ENCODE measurements around the gene KIAA1671. TPM values are rescaled to one million over a fixed set of nuclear protein-coding genes. Genes with fewer than 3 reads are reported as not detected.

The KIAA1671 gene
- polyA plus RNA-seq, 1 donor from 2014 or later: 3.0 TPM

DNA sequence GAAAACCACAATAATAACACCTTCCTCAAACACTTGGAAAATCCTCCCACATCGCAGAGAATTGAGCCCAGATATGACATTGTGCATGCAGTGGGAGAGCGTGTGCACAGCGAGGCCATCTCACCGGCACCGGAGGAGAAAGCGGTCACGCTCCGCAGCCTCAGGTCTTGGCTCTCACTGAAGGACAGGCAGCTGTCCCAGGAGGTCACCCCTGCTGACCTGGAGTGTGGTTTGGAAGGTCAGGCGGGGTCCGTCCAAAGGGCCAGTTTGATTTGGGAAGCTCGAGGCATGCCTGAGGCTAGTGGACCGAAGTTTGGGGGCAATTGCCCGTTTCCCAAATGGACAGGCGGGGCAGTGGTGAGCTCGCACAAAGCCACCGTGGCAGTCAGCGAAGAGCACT lies 86.7 kb downstream of the KIAA1671 start:
- no peak overlapping the region for H3K4me2 ChIP-seq (ENCODE audit: low read length)
- TF ChIP-seq SMC3 (conservative IDR thresholded peaks at IDR 0.05; ENCODE audit: poor library complexity): no peak
- no peak for TF ChIP-seq TAF1 (IDR thresholded peaks at IDR 0.05; ENCODE audit: low read depth)
- no peaks in the 10 kb centered on the region for H3K27me3 ChIP-seq (ENCODE audit: insufficient read depth, low read depth, low read length)
- H3K4me3 ChIP-seq (ENCODE audit: low read length): no peak overlapping the region
- no peaks in the 10 kb centered on the region for H3K9me2 ChIP-seq (ENCODE audit: insufficient read depth, low read length)
- no peak overlapping the region for H3K27ac ChIP-seq (ENCODE audit: low read length)
- H3K9ac ChIP-seq (ENCODE audit: low read length): no peak overlapping the region
- no peaks in the 10 kb centered on the region for H4K20me1 ChIP-seq (ENCODE audit: insufficient read depth)
- no peak overlapping the region for H2AFZ ChIP-seq (ENCODE audit: low read depth, low read length)
- H3K79me2 ChIP-seq (replicated peaks; ENCODE audit: insufficient read depth, low read length): no peaks in the 10 kb centered on the region
- H3F3A ChIP-seq (ENCODE audit: insufficient read depth, low read length, poor library complexity, severe bottlenecking): no peaks in the 10 kb centered on the region
- no peaks in the 10 kb centered on the region for H3K36me3 ChIP-seq (ENCODE audit: insufficient read depth, low read length)
- H3K9me3 ChIP-seq (ENCODE audit: low read length): no peaks in the 10 kb centered on the region

- H3K4me3 ChIP-seq (ENCODE audit: low read length): no peak overlapping the region
- no peaks in the 10 kb centered on the region for H3K79me2 ChIP-seq (replicated peaks; ENCODE audit: insufficient read depth, low read length)
- H3K9me3 ChIP-seq (ENCODE audit: low read length): no peaks in the 10 kb centered on the region
These were observed 87.2 kb downstream of the KIAA1671 start for GRCh38 chr22:25039754-25040153.

DNA sequence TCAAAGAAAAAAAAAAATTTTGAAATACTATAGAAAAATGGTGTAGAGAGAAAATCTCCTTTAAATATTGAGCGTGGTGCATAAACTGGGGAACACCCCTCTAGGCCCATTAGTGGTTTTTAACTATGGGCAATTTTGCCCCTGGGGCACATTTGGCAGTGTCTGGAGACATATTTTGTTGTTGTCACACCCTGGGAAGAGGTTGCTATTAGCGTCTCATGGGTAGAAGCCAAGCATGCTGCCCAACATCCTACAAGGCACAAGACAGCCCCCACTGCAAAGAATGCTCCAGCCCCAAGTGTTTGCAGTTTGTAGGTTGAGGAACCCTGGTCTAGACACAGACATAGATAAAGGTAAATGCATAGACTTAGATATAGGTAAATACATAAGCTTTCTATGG lies 92.6 kb downstream of the KIAA1671 start:
- Histone ChIP-seq H3K4me3 (ENCODE audit: low read length) (no peak overlapping the region), H3K27ac (ENCODE audit: low read length) (no peak overlapping the region), H4K20me1 (ENCODE audit: insufficient read depth) (no peaks in the 10 kb centered on the region), H3F3A (ENCODE audit: insufficient read depth, low read length, poor library complexity, severe bottlenecking) (no peaks in the 10 kb centered on the region), H3K36me3 (ENCODE audit: insufficient read depth, low read length) (no peaks in the 10 kb centered on the region), H2AFZ (ENCODE audit: low read depth, low read length) (no peak overlapping the region), H3K9me2 (ENCODE audit: insufficient read depth, low read length) (no peaks in the 10 kb centered on the region), H3K79me2 (replicated peaks; ENCODE audit: insufficient read depth, low read length) (no peaks in the 10 kb centered on the region), H3K9me3 (ENCODE audit: low read length) (no peaks in the 10 kb centered on the region), H3K9ac (ENCODE audit: low read length) (no peak overlapping the region), H3K27me3 (ENCODE audit: insufficient read depth, low read depth, low read length) (no peaks in the 10 kb centered on the region), H3K4me2 (ENCODE audit: low read length) (no peak overlapping the region)
- TF ChIP-seq MXI1 (conservative IDR thresholded peaks at IDR 0.05; ENCODE audit: poor library complexity, severe bottlenecking) (no peak), EP300 (conservative IDR thresholded peaks at IDR 0.05; ENCODE audit: poor library complexity, severe bottlenecking) (no peak), TAF1 (IDR thresholded peaks at IDR 0.05; ENCODE audit: low read depth) (no peak), POLR2AphosphoS5 (IDR thresholded peaks at IDR 0.05) (no peak), RAD21 (conservative IDR thresholded peaks at IDR 0.05) (no peak), EZH2 (IDR thresholded peaks at IDR 0.05; ENCODE audit: borderline replicate concordance, insufficient read depth, low read length, poor library complexity, severe bottlenecking) (no peak), SMC3 (conservative IDR thresholded peaks at IDR 0.05; ENCODE audit: poor library complexity) (no peak)
- TF ChIP-seq, protein P1, sequence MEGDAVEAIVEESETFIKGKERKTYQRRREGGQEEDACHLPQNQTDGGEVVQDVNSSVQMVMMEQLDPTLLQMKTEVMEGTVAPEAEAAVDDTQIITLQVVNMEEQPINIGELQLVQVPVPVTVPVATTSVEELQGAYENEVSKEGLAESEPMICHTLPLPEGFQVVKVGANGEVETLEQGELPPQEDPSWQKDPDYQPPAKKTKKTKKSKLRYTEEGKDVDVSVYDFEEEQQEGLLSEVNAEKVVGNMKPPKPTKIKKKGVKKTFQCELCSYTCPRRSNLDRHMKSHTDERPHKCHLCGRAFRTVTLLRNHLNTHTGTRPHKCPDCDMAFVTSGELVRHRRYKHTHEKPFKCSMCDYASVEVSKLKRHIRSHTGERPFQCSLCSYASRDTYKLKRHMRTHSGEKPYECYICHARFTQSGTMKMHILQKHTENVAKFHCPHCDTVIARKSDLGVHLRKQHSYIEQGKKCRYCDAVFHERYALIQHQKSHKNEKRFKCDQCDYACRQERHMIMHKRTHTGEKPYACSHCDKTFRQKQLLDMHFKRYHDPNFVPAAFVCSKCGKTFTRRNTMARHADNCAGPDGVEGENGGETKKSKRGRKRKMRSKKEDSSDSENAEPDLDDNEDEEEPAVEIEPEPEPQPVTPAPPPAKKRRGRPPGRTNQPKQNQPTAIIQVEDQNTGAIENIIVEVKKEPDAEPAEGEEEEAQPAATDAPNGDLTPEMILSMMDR (IDR thresholded peaks at IDR 0.05; ENCODE audit: poor library complexity, severe bottlenecking): no peak
- TF ChIP-seq, protein P2, sequence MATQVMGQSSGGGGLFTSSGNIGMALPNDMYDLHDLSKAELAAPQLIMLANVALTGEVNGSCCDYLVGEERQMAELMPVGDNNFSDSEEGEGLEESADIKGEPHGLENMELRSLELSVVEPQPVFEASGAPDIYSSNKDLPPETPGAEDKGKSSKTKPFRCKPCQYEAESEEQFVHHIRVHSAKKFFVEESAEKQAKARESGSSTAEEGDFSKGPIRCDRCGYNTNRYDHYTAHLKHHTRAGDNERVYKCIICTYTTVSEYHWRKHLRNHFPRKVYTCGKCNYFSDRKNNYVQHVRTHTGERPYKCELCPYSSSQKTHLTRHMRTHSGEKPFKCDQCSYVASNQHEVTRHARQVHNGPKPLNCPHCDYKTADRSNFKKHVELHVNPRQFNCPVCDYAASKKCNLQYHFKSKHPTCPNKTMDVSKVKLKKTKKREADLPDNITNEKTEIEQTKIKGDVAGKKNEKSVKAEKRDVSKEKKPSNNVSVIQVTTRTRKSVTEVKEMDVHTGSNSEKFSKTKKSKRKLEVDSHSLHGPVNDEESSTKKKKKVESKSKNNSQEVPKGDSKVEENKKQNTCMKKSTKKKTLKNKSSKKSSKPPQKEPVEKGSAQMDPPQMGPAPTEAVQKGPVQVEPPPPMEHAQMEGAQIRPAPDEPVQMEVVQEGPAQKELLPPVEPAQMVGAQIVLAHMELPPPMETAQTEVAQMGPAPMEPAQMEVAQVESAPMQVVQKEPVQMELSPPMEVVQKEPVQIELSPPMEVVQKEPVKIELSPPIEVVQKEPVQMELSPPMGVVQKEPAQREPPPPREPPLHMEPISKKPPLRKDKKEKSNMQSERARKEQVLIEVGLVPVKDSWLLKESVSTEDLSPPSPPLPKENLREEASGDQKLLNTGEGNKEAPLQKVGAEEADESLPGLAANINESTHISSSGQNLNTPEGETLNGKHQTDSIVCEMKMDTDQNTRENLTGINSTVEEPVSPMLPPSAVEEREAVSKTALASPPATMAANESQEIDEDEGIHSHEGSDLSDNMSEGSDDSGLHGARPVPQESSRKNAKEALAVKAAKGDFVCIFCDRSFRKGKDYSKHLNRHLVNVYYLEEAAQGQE (IDR thresholded peaks at IDR 0.05; ENCODE audit: borderline replicate concordance): no peak

More at GRCh38 chr22:25039754-25040153, 87.2 kb downstream of the KIAA1671 start:
- H3K27me3 ChIP-seq (ENCODE audit: insufficient read depth, low read depth, low read length): no peaks in the 10 kb centered on the region
- H3F3A ChIP-seq (ENCODE audit: insufficient read depth, low read length, poor library complexity, severe bottlenecking): no peaks in the 10 kb centered on the region
- H4K20me1 ChIP-seq (ENCODE audit: insufficient read depth): no peaks in the 10 kb centered on the region
- no peaks in the 10 kb centered on the region for H3K9me2 ChIP-seq (ENCODE audit: insufficient read depth, low read length)
- H3K9ac ChIP-seq (ENCODE audit: low read length): no peak overlapping the region
- H2AFZ ChIP-seq (ENCODE audit: low read depth, low read length): no peak overlapping the region
- H3K4me2 ChIP-seq (ENCODE audit: low read length): no peak overlapping the region
- no peak overlapping the region for H3K27ac ChIP-seq (ENCODE audit: low read length)
- TF ChIP-seq SMC3 (conservative IDR thresholded peaks at IDR 0.05; ENCODE audit: poor library complexity): no peak
- TF ChIP-seq EZH2 (IDR thresholded peaks at IDR 0.05; ENCODE audit: borderline replicate concordance, insufficient read depth, low read length, poor library complexity, severe bottlenecking): no peak
- TF ChIP-seq POLR2AphosphoS5 (IDR thresholded peaks at IDR 0.05): no peak
- H3K36me3 ChIP-seq (ENCODE audit: insufficient read depth, low read length): no peaks in the 10 kb centered on the region
